ENCODE results near the gene SUCLG2. TPM values are rescaled to one million over a fixed set of nuclear protein-coding genes. Genes with fewer than 3 reads are reported as not detected.

Gene SUCLG2
- total RNA-seq, 4 donors from 2014 or later, result 38.7 to 42.9 (median 41.3) TPM

GRCh38 chr3:67450153-67450552 lies 204.3 kb downstream of the SUCLG2 start:
- intact Hi-C loops (cut with DNase I; ENCODE audit: low total_unique reads), result loop anchor here (10.0 kb wide), 1 partner anchor 1315 kb away; no protein-coding TSS in a partner anchor
- no peak overlapping the region for H3K4me3 ChIP-seq (ENCODE audit: low read depth, poor library complexity, severe bottlenecking)
- no peak for TF ChIP-seq POLR2A (IDR thresholded peaks at IDR 0.05)
- TF ChIP-seq CTCF (IDR thresholded peaks at IDR 0.05), result no peak
- WGBS, 2 donors, result 97 to 98% methylated on average over 4 of the region's 4 CpGs
- DNase-seq (ENCODE audit: low spot score in 2 of 2), result no peak

- H3K4me3 ChIP-seq (ENCODE audit: low read depth, poor library complexity, severe bottlenecking), result no peak overlapping the region
- WGBS, 2 donors, result 94% methylated on average over 1 of the region's 1 CpG
- intact Hi-C loops (cut with DNase I; ENCODE audit: low total_unique reads), result no loop called here
- no peak for TF ChIP-seq CTCF (IDR thresholded peaks at IDR 0.05)
- no peak for TF ChIP-seq POLR2A (IDR thresholded peaks at IDR 0.05)
- DNase-seq (ENCODE audit: low spot score in 2 of 2), result no peak
Measured at GRCh38 chr3:67447393-67447792, 207.0 kb downstream of the SUCLG2 start.

GRCh38 chr3:67437789-67438188 lies 216.6 kb downstream of the SUCLG2 start:
- TF ChIP-seq CTCF (IDR thresholded peaks at IDR 0.05) (no peak), POLR2A (IDR thresholded peaks at IDR 0.05) (no peak)
- 93 to 96% methylated on average over 5 of the region's 5 CpGs for WGBS, 2 donors
- no peak overlapping the region for H3K4me3 ChIP-seq (ENCODE audit: low read depth, poor library complexity, severe bottlenecking)
- intact Hi-C loops (cut with DNase I; ENCODE audit: low total_unique reads), result no loop called here
- no peak for DNase-seq (ENCODE audit: low spot score in 2 of 2)

GRCh38 chr3:67437090-67437489 lies 217.3 kb downstream of the SUCLG2 start:
- 75 to 80% methylated on average over 3 of the region's 3 CpGs for WGBS, 2 donors
- no peak overlapping the region for H3K4me3 ChIP-seq (ENCODE audit: low read depth, poor library complexity, severe bottlenecking)
- no peak for TF ChIP-seq CTCF (IDR thresholded peaks at IDR 0.05)
- TF ChIP-seq POLR2A (IDR thresholded peaks at IDR 0.05), result no peak
- no peak for DNase-seq (ENCODE audit: low spot score in 2 of 2)
- intact Hi-C loops (cut with DNase I; ENCODE audit: low total_unique reads), result no loop called here

GRCh38 chr3:67433109-67433508 lies 221.3 kb downstream of the SUCLG2 start:
- intact Hi-C loops (cut with DNase I; ENCODE audit: low total_unique reads), result no loop called here
- no peak overlapping the region for H3K4me3 ChIP-seq (ENCODE audit: low read depth, poor library complexity, severe bottlenecking)

More at GRCh38 chr3:67433109-67433508, 221.3 kb downstream of the SUCLG2 start:
- DNase-seq (ENCODE audit: low spot score in 2 of 2), result no peak
- TF ChIP-seq CTCF (IDR thresholded peaks at IDR 0.05) (no peak), POLR2A (IDR thresholded peaks at IDR 0.05) (no peak)
- 94 to 98% methylated on average over 4 of the region's 4 CpGs for WGBS, 2 donors
